Upper lobe of left lung (tissue), 4 donors: ENCODE data around the gene PBX4.

Experiments used
- CTCF ChIP-seq, 6 experiments: fragments of 450-650 bp in 4 of 6; fragments of 200-600 bp in 2 of 6; sonication (generic) in 2 of 6; IDR thresholded peaks; one replicate each; pipeline ENCODE4 v1.5.1; 2016 to 2019; ENCODE audit warnings: antibody characterized with exemption in 6 of 6
- EP300 ChIP-seq, 4 donors: sonication (generic); formaldehyde crosslinking; IDR thresholded peaks; one replicate each; pipeline ENCODE4 v1.5.1; 2017; ENCODE audit warnings: antibody characterized with exemption in 4 of 4, control low read depth in 2 of 4
- POLR2A ChIP-seq, 4 donors: fragments of 450-650 bp; IDR thresholded peaks; one replicate each; pipeline ENCODE4 v1.5.1; 2016 to 2017; ENCODE audit warnings: antibody characterized with exemption in 4 of 4, mild to moderate bottlenecking in 2 of 4
- POLR2AphosphoS5 ChIP-seq, 2 donors: sonication (generic); formaldehyde crosslinking; IDR thresholded peaks; one replicate each; pipeline ENCODE4 v1.5.1; 2017; ENCODE audit warnings: antibody characterized with exemption in 2 of 2

GRCh38 chr19:19570571-19570970 is 47.9 kb downstream of the PBX4 start:
- no peak for TF ChIP-seq CTCF (IDR thresholded peaks at IDR 0.05)
- no peak for TF ChIP-seq POLR2AphosphoS5 (IDR thresholded peaks at IDR 0.05)
- no peak for TF ChIP-seq EP300 (IDR thresholded peaks at IDR 0.05)
- TF ChIP-seq POLR2A (IDR thresholded peaks at IDR 0.05), result no peak
